CD4-positive, alpha-beta T cell treated with Interleukin-17A for 1 hour (primary cell): Measurements from ENCODE around the gene OPTN.
A peak's percentile ranks its signal among the peaks of the same experiment; 100 is the strongest.
"Not testable (repeated sequence)": the region's sequence is repeated elsewhere in the genome, so short reads cannot be mapped to it uniquely, and the experiment has no call there.

Experiments
- DNase-seq: peaks from one replicate; pipeline ENCODE4 v3.0.0-alpha.2; 2020

Gene OPTN

GRCh38 chr10:13091801-13092200 is 8.2 kb upstream of the OPTN start:
- DNase-seq = no peak

- no peak for DNase-seq
Observed at GRCh38 chr10:13092291-13093102, 7.5 kb upstream of the OPTN start.

- DNase-seq = not testable (repeated sequence)
Observed at GRCh38 chr10:13094082-13094481, 5.9 kb upstream of the OPTN start.

GRCh38 chr10:13095094-13095493 is 4.9 kb upstream of the OPTN start:
- DNase-seq = no peak

DNA sequence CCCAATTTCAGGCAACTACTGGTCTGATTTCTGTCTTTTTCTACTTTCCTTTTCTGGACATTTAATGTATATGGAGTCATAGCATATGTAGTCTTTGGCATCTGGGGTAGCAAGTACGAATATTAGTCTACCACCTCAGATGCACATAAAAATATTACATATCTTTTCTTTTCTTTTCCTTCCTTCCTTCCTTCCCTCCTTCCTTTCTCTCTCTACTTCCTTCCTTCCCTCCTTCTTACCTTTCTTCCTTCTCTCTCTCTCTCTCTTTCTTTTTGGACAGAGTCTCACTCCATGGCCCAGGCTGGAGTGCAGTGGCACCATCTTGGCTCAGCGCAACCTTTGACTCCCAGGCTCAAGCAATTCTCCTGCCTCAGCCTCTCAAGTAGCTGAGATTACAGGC is 4.0 kb upstream of the OPTN start:
- DNase-seq = no peak

DNA sequence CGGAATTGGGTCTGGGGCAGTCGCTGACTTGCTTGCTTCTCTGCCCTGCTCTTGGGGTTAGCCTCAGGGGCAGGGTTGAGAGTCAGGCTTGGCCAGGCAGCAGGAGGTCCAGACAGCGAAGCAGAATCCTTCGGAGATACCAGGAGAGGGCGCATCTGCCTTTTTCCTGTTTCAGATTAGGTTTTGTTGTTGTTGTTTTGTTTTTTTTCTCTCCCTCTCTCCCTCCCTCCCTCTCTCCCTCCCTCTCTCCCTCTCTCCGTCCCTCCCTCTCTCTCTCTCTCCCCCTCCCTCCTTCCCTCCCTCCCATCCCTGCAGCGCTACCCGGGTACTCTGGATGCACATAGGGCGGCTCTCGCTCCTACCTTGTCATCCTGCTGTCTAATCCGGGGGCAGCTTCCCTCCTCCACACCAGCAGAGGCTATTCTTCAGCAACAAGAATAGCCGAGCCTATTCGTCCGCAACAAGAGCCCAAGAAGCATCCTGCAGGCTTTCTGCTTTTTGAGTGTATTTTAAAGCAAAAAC is 758 bp upstream of the OPTN start:
- peak; percentile 73 for DNase-seq

DNA sequence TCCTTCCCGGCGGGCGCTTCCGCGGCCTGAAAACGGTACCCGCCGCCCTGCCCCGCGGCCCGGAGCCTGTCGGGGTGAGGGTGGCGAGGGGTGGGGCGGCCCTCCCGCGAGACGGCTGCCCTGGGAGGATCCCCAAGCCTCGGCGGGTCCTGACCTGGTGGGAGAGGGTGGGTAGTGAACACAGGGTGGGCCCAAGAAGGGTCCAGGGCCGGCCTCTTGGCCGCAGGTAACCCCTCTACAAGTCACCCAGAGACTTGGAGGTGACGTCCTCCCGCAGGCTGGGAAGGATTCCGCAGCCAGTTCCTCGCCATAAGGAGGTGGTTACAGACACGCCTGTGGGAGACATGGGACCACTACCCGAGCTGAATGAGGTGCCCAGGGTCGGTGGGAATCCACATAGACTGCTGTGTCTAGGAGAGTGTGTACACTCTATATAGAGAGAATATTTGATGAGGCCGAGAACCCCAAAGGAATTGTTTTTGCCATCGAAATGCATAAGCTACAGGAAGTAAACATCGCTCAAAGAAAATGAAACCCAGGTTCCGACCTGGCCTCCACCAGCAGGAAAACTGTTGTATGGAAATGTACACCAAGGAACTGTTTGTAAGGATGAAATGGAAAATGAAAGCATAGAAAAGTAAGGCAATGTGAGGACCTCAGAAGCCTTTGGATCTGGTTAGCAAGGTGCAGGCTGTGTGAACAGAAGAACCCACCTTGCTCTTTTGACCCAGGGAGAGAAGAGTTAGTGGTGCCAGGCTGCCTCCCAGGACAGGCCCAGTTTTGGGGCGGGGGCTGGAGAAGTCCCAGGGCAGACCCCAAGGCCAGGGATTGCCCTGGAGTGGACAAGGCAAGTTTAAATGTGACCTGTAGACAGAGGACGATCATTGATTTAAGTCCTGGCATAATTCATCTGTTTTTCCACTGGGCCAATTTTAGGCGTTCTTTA is 659 bp downstream of the OPTN start:
- DNase-seq = peak; percentile 43

- DNase-seq = no peak
Observed at GRCh38 chr10:13102002-13102794, 2.2 kb downstream of the OPTN start.

GRCh38 chr10:13103554-13103953 is 3.6 kb downstream of the OPTN start:
- DNase-seq = no peak

GRCh38 chr10:13104697-13105096 is 4.7 kb downstream of the OPTN start:
- no peak for DNase-seq

DNA sequence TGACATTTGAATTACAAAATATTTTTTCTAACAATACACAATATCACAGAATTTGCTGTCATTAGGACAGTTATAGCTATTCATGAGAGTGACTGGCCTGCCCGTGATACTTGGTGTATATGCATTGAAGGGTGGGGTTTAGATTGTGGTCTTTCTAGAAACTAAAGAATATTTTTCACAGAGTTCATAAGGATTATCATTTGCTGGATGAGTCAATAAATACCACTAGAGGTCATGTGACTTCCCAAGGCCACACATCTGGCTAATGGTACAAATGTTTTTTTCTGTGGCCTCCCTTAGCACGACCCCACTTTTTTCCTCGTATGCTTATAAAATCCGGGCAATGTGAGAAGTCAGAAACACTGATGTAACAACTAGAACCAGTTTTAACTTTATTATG is 5.2 kb downstream of the OPTN start:
- DNase-seq = peak; percentile 30

GRCh38 chr10:13106387-13107045 is 6.6 kb downstream of the OPTN start:
- DNase-seq = no peak

DNA sequence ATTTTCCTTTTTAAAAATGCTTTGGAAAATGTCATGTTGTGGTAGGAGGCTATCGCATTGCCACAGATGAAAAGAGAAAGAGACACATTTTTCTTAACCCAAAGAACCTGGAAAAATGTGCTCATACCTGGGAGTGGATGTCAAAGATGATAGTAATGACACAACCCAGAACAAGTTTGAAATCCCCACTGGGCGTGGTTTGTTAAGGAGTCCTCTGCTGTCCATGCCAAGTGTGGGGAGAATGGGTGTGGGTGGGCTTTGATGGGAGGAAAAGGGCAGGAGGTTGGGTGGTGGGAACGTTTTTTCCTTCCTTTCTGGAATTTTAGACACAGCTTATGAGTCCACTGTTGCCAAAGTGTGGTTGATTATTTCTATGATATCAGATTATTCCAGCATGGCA is 10.9 kb downstream of the OPTN start:
- DNase-seq = no peak

GRCh38 chr10:13113544-13113943 is 13.6 kb downstream of the OPTN start:
- no peak for DNase-seq

DNA sequence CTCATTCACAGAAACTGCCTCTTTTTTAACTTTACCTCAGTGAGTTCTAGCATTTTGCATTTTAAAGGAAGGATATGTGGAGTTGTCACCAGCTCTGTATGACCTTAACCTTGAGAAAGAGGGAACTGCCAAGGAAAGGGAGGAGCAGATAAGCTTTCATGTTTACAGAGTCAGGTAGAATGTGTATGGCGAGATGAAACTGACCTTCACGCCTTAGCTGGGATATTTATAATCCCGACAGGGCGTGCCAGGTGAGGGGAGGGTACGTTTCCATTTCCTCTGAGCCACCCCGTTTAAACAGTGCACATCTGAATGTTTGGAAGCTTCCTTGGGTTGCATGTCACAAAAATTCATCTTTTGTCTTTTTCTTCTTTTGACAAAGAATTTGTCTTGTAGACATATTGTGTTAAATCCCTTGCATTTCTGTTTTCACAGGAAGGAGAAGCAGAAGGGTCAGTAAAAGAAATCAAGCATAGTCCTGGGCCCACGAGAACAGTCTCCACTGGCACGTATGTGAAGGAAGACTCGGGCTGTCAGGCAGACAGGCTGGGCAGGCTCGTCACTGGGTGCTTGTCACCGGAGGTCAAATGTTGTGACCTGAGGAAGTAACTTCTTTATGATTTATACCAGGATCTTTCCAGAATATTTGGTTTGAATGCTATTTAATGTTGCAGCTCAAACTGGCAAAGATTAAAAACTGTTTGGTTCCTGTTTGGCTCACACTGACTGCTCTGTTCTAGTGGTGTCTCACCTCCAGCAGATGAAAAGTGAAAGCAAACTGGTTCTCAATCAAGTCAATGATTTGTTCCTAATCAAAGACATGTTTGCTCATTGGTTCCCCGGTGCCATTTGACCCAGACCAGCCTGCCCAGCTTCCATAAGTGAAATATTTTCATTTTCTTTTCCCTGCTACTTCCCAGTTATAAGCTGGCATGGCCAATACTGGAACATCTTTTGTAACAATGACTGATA is 16.2 kb downstream of the OPTN start:
- DNase-seq = peak; percentile 65

DNA sequence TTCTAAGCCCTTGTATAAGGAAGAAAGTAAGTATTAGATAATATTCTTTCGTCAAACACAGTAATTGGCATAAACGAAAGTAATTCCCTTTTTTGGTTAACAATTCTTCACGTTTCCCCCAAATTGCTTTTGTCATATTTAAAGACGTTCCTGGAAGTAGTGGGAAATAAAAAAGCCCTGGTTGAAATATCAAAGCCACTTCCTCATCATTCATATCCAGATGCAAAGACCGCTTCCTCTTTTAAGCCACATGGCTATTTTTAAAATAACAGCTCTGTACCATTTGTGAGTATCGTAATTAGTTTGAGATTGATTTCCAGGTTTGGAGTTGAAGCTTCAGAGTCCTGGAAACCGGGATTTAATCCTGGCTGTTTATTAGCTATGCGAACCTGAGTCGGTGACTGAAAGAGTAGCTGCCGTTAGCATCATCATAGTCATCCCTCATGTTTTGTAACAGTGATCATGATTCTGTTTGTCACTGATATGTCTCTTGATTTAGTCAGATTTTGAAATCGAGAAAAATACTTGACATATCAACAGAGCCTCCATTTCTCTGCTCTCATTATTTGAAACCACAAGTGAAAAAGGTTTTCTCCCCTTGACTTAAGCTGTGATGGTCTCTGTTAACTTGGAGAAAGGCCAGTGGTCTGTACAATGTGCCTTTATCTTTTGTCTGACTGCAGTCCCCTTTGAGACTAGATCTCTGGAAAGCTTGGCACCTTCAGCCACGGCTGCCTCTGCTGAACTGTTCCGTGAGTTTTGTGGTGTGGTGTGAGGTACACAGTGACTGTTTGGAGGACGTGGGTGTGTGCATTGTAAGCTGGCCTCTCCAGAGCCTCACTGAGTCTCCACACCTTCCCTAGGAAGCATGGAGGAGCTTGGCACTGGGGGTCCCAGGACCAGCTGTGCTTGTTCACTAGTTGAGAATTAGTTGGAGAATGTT is 18.1 kb downstream of the OPTN start:
- DNase-seq = no peak

- DNase-seq = no peak
Observed at GRCh38 chr10:13118784-13119410, 18.9 kb downstream of the OPTN start.

- no peak for DNase-seq
Observed at GRCh38 chr10:13120786-13121499, 21.0 kb downstream of the OPTN start.

- DNase-seq = no peak
Observed at GRCh38 chr10:13121500-13121854, 21.5 kb downstream of the OPTN start.
